SK-N-SH treated with all-trans-retinoic acid at 6 μM for 48 hours (cell line): ENCODE results near the gene ST3GAL5.

Experiments used
- ATAC-seq: fragments of 200-7000 bp; cut with Tn5 transposase; 3 replicates; pipeline ENCODE4 v1.9.1; 2020; ENCODE audit warnings: mild to moderate bottlenecking, moderate library complexity
- BACH2 ChIP-seq: fragments of 250-450 bp; sonication (Bioruptor Pico); IDR thresholded peaks from 2 replicates; pipeline ENCODE4 v1.9.0; 2021; ENCODE audit warnings: mild to moderate bottlenecking, borderline replicate concordance
- CREB5 ChIP-seq: fragments of 250-450 bp; sonication (Bioruptor Pico); IDR thresholded peaks from 2 replicates; pipeline ENCODE4 v1.5.1; 2020; ENCODE audit warnings: low read depth, mild to moderate bottlenecking, moderate library complexity
- CSDC2 ChIP-seq: fragments of 250-450 bp; sonication (Bioruptor Pico); IDR thresholded peaks from 2 replicates; pipeline ENCODE4 v1.5.0; 2020; ENCODE audit warnings: mild to moderate bottlenecking, moderate library complexity
- ESRRG ChIP-seq: fragments of 250-450 bp; sonication (Bioruptor Pico); IDR thresholded peaks from 2 replicates; pipeline ENCODE4 v1.6.1; 2021; ENCODE audit warnings: mild to moderate bottlenecking
- GLIS3 ChIP-seq: fragments of 250-450 bp; sonication (Bioruptor Pico); IDR thresholded peaks from 2 replicates; pipeline ENCODE4 v1.5.0; 2020; ENCODE audit warnings: mild to moderate bottlenecking, moderate library complexity
- ISL1 ChIP-seq: fragments of 250-450 bp; sonication (Bioruptor Pico); IDR thresholded peaks from 2 replicates; pipeline ENCODE4 v2.1.2; 2022; ENCODE audit warnings: mild to moderate bottlenecking, moderate library complexity
- OSR1 ChIP-seq: fragments of 250-450 bp; sonication (Bioruptor Pico); IDR thresholded peaks from 2 replicates; pipeline ENCODE4 v1.8.0; 2022; ENCODE audit warnings: moderate library complexity, mild to moderate bottlenecking, inconsistent platforms
- PATZ1 ChIP-seq: fragments of 250-450 bp; sonication (Bioruptor Pico); IDR thresholded peaks from 2 replicates; pipeline ENCODE4 v1.8.0; 2020; ENCODE audit warnings: mild to moderate bottlenecking, moderate library complexity, borderline replicate concordance
- POU6F1 ChIP-seq: fragments of 250-450 bp; sonication (Bioruptor Pico); IDR thresholded peaks from 2 replicates; pipeline ENCODE4 v1.8.0; 2021; ENCODE audit warnings: low read depth, mild to moderate bottlenecking, moderate library complexity, borderline replicate concordance
- PPARA ChIP-seq: fragments of 250-450 bp; sonication (Bioruptor Pico); IDR thresholded peaks from 2 replicates; pipeline ENCODE4 v1.5.0; 2020; ENCODE audit warnings: mild to moderate bottlenecking, borderline replicate concordance
- SNAI2 ChIP-seq: fragments of 250-450 bp; sonication (Bioruptor Pico); IDR thresholded peaks from 2 replicates; pipeline ENCODE4 v1.5.0; 2020; ENCODE audit warnings: mild to moderate bottlenecking, moderate library complexity
- TCF4 ChIP-seq: fragments of 250-450 bp; sonication (Bioruptor Pico); IDR thresholded peaks from 2 replicates; pipeline ENCODE4 v1.8.0; 2021; ENCODE audit warnings: mild to moderate bottlenecking, moderate library complexity, borderline replicate concordance
- TOX ChIP-seq: fragments of 250-450 bp; sonication (Bioruptor Pico); IDR thresholded peaks from 2 replicates; pipeline ENCODE4 v1.8.0; 2021; ENCODE audit warnings: mild to moderate bottlenecking, moderate library complexity, borderline replicate concordance
- TSHZ2 ChIP-seq: fragments of 250-450 bp; sonication (Bioruptor Pico); IDR thresholded peaks from 2 replicates; pipeline ENCODE4 v1.5.0; 2020; ENCODE audit warnings: mild to moderate bottlenecking, moderate library complexity
- ZC3H10 ChIP-seq: fragments of 250-450 bp; sonication (Bioruptor Pico); IDR thresholded peaks from 2 replicates; pipeline ENCODE4 v1.5.1; 2021; ENCODE audit warnings: mild to moderate bottlenecking, moderate library complexity
- ZFP3 ChIP-seq: fragments of 250-450 bp; sonication (Bioruptor Pico); IDR thresholded peaks from 2 replicates; pipeline ENCODE4 v1.5.0; 2020; ENCODE audit warnings: mild to moderate bottlenecking, moderate library complexity
- ZFP30 ChIP-seq: fragments of 450-650 bp; formaldehyde crosslinking; IDR thresholded peaks from 2 replicates; pipeline ENCODE4 v1.5.0; 2022; ENCODE audit warnings: mild to moderate bottlenecking, moderate library complexity
- ZNF565 ChIP-seq: fragments of 450-650 bp; formaldehyde crosslinking; conservative IDR thresholded peaks from 2 replicates; pipeline ENCODE4 v1.5.0; 2020; ENCODE audit warnings: low read depth, mild to moderate bottlenecking, moderate library complexity

ST3GAL5 gene

GRCh38 chr2:85787981-85788340, 100.8 kb downstream of the ST3GAL5 start:
- no peak for TF ChIP-seq SNAI2 (CRISPR knock-in tag)
- no peak for TF ChIP-seq ISL1 (CRISPR knock-in tag)
- TF ChIP-seq CREB5 (CRISPR knock-in tag) = no peak
- TF ChIP-seq TCF4 (CRISPR knock-in tag) = no peak
- TF ChIP-seq ZC3H10 (CRISPR knock-in tag) = no peak
- TF ChIP-seq ZFP30 (CRISPR knock-in tag) = no peak
- no peak for TF ChIP-seq PPARA
- no peak for TF ChIP-seq ZFP3
- TF ChIP-seq TSHZ2 (CRISPR knock-in tag) = no peak
- TF ChIP-seq OSR1 (CRISPR knock-in tag) = no peak
- no peak for TF ChIP-seq CSDC2 (CRISPR knock-in tag)
- TF ChIP-seq, all 23 proteins: peak for 0
- ATAC-seq = no peak

- no peak for ATAC-seq
These were observed 101.4 kb downstream of the ST3GAL5 start for GRCh38 chr2:85787282-85787980.

More at GRCh38 chr2:85787282-85787980, 101.4 kb downstream of the ST3GAL5 start:
- TF ChIP-seq ZC3H10 (CRISPR knock-in tag) (no peak), PATZ1 (CRISPR knock-in tag) (no peak), ZFP3 (no peak), GLIS3 (CRISPR knock-in tag) (no peak), CREB5 (CRISPR knock-in tag) (no peak), SNAI2 (CRISPR knock-in tag) (no peak), POU6F1 (CRISPR knock-in tag) (no peak), ZNF565 (CRISPR knock-in tag) (no peak), BACH2 (CRISPR knock-in tag) (no peak), ZFP30 (CRISPR knock-in tag) (no peak), ESRRG (CRISPR knock-in tag) (no peak), TOX (CRISPR knock-in tag) (no peak)
- TF ChIP-seq, all 23 proteins: peak for 0
